ENCODE results near the gene KRTAP12-1.

KRTAP12-1 gene

GRCh38 chr21:44710756-44711326 is 28.9 kb upstream of the KRTAP12-1 start:
- no peak for DNase-seq

GRCh38 chr21:44710294-44710665 is 28.3 kb upstream of the KRTAP12-1 start:
- no peak for DNase-seq

- DNase-seq = no peak
Observed at GRCh38 chr21:44709426-44710293, 27.7 kb upstream of the KRTAP12-1 start.

- DNase-seq = peak; percentile 41
Observed at GRCh38 chr21:44708866-44709425, 27.0 kb upstream of the KRTAP12-1 start.

GRCh38 chr21:44708213-44708865 is 26.4 kb upstream of the KRTAP12-1 start:
- no peak for DNase-seq

- DNase-seq = no peak
Observed at GRCh38 chr21:44706706-44707581, 25.0 kb upstream of the KRTAP12-1 start.

- DNase-seq = no peak
Observed at GRCh38 chr21:44706026-44706705, 24.2 kb upstream of the KRTAP12-1 start.

GRCh38 chr21:44704636-44705001 is 22.7 kb upstream of the KRTAP12-1 start:
- DNase-seq = no peak

- no peak for DNase-seq
Observed at GRCh38 chr21:44703731-44704635, 22.0 kb upstream of the KRTAP12-1 start.

- DNase-seq = no peak
Observed at GRCh38 chr21:44702973-44703730, 21.2 kb upstream of the KRTAP12-1 start.

GRCh38 chr21:44702111-44702972 is 20.4 kb upstream of the KRTAP12-1 start:
- no peak for DNase-seq

- DNase-seq = no peak
Observed at GRCh38 chr21:44701541-44701940, 19.6 kb upstream of the KRTAP12-1 start.

- no peak for DNase-seq
Observed at GRCh38 chr21:44701023-44701400, 19.0 kb upstream of the KRTAP12-1 start.

- DNase-seq = no peak
Observed at GRCh38 chr21:44700101-44701022, 18.4 kb upstream of the KRTAP12-1 start.

GRCh38 chr21:44699502-44700001 is 17.6 kb upstream of the KRTAP12-1 start:
- DNase-seq = no peak

- DNase-seq = no peak
Observed at GRCh38 chr21:44697811-44698734, 16.1 kb upstream of the KRTAP12-1 start.
